Cardiac fibroblast (primary cell): Measurements from ENCODE around the gene MAPKAPK2.

ENCODE experiments used
- DNase-seq, 2 donors: peaks; one replicate each; pipeline versions ENCODE4 v3.0.0 to v3.0.0-alpha.2; 2010; ENCODE audit warnings: low read depth in 2 of 2
- H3K4me3 ChIP-seq, 2 donors: replicated peaks in 1 of 2; 1 replicate in 1 of 2; 2 replicates in 1 of 2; pipeline ENCODE4 v1.5.1; 2011; ENCODE audit warnings: low read depth in 2 of 2, low read length in 2 of 2, mild to moderate bottlenecking in 2 of 2, moderate library complexity in 1 of 2
- TF ChIP-seq, protein P1 (sequence below): IDR thresholded peaks from one replicate; pipeline ENCODE4 v1.5.1; 2011; ENCODE audit warnings: low read depth, mild to moderate bottlenecking, low read length, inconsistent platforms

Gene MAPKAPK2

DNA sequence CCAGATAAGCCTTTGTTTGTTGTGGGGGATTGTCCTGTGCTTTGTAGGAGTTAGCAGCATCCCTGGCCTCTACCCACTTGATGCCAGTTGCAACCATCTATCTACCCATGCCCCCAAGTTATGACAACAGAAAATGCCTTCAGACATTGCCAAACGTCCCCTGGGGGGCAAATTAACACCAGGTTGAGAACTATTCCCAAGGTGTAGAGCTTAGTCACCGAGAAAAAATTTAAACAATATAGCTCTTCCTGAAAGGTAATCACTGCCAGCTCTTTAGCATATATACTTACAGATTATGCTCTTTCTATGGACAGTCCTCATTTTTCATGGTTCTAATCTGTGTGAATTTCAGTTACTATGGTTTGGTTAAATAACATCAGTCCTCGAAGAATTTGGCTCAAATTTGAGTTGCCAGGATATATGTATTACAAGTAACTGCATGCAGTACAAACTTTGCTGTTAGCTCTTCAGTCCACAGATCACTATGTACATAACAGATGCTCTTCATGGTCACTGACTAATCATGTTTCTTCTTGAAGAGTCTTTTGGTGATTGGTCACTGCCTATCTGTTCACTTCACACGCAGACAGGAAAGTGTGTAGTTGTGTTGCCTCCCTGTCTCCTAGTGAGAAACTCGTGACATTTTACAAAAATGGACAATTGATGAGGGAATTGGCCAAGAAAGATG lies 25.2 kb downstream of the MAPKAPK2 start:
- peak; percentile 54 to 75 for DNase-seq
- TF ChIP-seq, protein P1, sequence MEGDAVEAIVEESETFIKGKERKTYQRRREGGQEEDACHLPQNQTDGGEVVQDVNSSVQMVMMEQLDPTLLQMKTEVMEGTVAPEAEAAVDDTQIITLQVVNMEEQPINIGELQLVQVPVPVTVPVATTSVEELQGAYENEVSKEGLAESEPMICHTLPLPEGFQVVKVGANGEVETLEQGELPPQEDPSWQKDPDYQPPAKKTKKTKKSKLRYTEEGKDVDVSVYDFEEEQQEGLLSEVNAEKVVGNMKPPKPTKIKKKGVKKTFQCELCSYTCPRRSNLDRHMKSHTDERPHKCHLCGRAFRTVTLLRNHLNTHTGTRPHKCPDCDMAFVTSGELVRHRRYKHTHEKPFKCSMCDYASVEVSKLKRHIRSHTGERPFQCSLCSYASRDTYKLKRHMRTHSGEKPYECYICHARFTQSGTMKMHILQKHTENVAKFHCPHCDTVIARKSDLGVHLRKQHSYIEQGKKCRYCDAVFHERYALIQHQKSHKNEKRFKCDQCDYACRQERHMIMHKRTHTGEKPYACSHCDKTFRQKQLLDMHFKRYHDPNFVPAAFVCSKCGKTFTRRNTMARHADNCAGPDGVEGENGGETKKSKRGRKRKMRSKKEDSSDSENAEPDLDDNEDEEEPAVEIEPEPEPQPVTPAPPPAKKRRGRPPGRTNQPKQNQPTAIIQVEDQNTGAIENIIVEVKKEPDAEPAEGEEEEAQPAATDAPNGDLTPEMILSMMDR: no peak
- H3K4me3 ChIP-seq: no peak overlapping the region

DNA sequence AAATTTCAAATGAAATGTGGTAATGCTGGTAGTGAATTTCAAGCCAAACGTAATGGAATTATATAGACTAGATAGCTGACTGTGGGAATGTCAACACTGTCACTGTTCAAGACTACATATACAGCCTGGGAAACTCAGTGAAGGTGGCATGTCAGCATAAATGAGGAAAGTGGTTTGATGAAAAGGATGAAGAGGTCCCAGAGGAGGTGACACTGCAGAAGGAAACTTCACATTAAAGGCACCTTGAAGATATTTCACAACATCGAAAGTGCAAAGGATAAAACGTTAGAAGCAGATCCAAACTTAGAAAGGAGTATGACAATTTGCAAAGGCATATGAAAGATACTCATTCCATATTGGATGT lies 25.7 kb downstream of the MAPKAPK2 start:
- TF ChIP-seq, protein P1: no peak
- no peak for DNase-seq

DNA sequence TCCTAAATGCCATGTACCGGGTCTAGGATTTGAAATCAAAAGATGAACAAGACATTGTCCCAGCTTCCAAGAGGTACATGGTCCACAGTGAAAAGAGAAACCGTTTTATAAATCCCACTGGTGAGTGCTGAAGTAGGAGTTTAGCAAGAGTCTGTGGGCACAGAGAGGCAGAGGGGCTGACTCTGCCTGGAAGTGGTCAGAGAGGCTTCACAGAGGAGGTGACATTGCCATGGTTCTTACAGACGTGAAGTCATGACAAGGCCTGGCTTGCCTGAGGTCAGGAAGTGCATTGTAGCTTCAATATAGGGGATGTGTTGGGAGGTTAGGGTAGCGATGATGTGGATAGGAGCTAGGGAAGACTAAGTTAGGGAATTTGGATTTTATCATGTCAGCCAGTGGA lies 28.4 kb downstream of the MAPKAPK2 start:
- TF ChIP-seq, protein P1: no peak
- no peak for DNase-seq
- H3K4me3 ChIP-seq: no peak overlapping the region

More for the DNA sequence above, 25.7 kb downstream of the MAPKAPK2 start:
- H3K4me3 ChIP-seq: no peak overlapping the region

DNA sequence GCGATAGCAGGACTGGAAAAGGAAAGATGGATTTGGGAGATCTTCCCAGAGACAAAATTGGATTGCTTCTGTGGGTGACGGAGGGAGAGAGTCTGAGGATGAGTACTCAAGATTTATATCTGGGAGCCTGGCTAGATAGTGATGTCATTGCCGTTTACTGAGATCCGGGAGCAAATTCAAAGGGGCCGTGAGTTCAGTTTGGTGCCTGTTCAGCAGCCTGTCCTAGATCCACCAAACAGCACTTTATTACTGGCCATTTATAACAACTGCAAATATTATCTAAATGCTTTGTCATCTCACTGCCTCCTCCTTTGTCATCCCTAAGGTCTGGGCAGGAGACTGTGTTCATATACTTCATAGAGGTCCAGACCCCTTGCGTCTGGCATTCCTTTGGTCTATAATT lies 29.2 kb downstream of the MAPKAPK2 start:
- no peak for DNase-seq

DNA sequence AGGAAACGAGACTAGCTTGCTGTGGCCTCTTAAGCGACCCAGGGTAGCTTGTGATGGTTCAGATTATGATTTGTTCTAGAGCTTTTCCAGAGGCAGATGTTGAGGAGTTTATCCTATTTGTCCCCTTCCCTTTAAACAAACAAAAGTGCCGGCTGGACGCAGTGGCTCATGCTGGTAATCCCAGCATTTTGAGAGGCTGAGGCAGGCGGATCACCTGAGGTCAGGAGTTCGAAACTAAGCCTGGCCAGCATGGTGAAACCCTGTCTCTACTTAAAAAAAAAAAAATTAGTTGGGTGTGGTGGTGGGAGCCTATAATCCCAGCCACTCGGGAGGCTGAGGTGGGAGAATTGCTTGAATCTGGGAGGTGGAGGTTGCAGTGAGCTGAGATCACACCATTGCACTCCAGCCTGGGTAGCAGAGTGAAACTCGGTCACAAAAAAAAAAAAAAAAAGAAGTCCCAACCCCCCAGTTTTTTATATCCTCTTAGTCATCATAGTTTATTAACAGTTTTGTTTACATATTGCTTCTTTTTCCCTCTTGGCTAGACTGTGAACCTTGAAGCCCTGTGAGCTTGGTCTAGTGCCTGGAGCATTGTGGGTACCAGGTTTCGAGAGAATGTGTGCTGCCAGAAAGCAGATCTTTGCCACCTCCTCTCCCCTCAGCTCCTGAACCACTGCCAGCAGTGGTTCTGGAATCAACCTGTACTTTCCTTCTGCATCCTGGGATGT lies 29.8 kb downstream of the MAPKAPK2 start:
- DNase-seq: peak in 1 of 2 donors; percentile 64
- no peak overlapping the region for H3K4me3 ChIP-seq
- TF ChIP-seq, protein P1: no peak

More for the DNA sequence above, 29.2 kb downstream of the MAPKAPK2 start:
- no peak overlapping the region for H3K4me3 ChIP-seq
- TF ChIP-seq, protein P1: no peak

DNA sequence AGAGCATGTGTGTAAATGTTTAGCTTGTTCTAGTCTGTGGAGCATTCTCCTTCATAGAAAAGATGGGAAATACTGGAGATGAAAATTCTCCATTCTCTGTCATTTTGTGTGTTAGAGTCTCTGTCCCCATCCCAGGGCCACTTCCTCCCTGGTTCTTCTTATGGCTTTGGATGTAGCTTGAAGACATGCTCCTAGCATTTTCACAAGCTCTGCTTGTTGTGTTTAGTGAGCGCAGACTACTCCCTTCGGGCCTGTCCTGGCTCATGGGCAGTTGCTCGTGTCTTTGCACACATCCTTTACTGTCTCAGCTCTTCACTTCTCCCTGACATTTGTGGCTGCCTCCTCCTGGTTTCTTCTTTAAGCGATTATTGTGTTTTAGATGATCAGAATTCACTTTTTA lies 30.4 kb downstream of the MAPKAPK2 start:
- H3K4me3 ChIP-seq: no peak overlapping the region
- no peak for DNase-seq
- TF ChIP-seq, protein P1: no peak
